ENCODE measurements around the gene PGA5.

DNA sequence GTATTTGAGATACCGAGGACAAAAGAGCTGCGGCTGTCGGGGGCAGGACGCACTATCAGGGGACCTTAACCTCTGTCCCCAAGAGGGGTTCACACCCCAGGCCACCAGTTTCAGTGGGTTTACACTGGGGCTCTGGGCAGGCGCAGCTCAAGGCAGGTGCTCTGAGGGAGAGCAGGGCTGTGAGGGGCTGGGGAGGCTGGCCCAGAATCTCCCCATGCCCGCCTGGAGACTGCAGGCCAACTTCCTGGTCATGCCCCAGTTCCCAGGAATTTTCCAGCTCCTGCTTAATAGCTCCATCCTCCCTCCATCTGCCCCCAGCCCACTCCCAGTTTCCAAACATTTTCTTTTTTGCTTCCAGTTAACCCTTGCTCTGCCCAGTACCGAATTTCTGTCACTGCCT lies 45.3 kb upstream of the PGA5 start:
- TF ChIP-seq, protein P1, sequence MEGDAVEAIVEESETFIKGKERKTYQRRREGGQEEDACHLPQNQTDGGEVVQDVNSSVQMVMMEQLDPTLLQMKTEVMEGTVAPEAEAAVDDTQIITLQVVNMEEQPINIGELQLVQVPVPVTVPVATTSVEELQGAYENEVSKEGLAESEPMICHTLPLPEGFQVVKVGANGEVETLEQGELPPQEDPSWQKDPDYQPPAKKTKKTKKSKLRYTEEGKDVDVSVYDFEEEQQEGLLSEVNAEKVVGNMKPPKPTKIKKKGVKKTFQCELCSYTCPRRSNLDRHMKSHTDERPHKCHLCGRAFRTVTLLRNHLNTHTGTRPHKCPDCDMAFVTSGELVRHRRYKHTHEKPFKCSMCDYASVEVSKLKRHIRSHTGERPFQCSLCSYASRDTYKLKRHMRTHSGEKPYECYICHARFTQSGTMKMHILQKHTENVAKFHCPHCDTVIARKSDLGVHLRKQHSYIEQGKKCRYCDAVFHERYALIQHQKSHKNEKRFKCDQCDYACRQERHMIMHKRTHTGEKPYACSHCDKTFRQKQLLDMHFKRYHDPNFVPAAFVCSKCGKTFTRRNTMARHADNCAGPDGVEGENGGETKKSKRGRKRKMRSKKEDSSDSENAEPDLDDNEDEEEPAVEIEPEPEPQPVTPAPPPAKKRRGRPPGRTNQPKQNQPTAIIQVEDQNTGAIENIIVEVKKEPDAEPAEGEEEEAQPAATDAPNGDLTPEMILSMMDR (IDR thresholded peaks at IDR 0.05), result no peak
- TF ChIP-seq POLR2A (IDR thresholded peaks at IDR 0.05), result no peak

Data from esophagus squamous epithelium (tissue), 4 donors.